ENCODE measurements around the gene RASGRF1. TPM values are rescaled to one million over a fixed set of nuclear protein-coding genes. Genes with fewer than 3 reads are reported as not detected.

The RASGRF1 gene
- total and polyA plus RNA-seq, 11 donors: 0.12 to 0.40 (median 0.25) TPM; not detected in 8

GRCh38 chr15:78921517-78921916, 169.1 kb downstream of the RASGRF1 start:
- H3K9me3 ChIP-seq: no peaks in the 10 kb centered on the region
- no peak for TF ChIP-seq CTCF (IDR thresholded peaks at IDR 0.05)
- 79 to 90% (median 84%) methylated on average over 6 of the region's 6 CpGs for WGBS, 4 donors
- peaks cover 0 to 91% (median 75%) of the 10 kb centered on the region in 9 donors for H3K36me3 ChIP-seq
- no peak for DNase-seq
- no peak overlapping the region for H3K4me3 ChIP-seq
- no peaks in the 10 kb centered on the region for H3K27me3 ChIP-seq
- ATAC-seq: no peak
- intact Hi-C loops (cut with DNase I): no loop called here
- no peak overlapping the region for H3K27ac ChIP-seq
- peaks cover 0 to 9% (median 0%) of the 10 kb centered on the region in 12 donors for H3K4me1 ChIP-seq

DNA sequence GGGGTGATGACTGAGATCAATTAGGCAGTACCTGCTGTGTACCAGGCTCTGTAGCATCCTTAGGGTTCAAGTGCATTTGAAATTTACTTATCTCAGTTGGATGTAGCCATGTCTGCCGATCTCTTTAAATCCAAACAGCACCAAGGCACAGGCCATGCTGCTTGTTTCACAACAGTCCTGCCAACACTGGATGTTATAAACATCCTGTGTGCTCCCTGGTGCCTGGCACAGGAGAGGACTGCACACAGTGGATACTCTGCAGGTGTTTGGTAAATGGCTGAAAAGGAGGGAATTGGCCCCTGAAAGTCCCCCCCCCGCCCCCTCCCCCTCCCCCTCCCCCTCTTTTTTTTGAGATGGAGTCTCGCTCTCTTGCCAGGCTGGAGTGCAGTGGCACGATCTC, 172.7 kb downstream of the RASGRF1 start:
- intact Hi-C loops (cut with DNase I): loop anchor here in 2 of 10 donors (10.0 kb wide), 2 partner anchors 67 to 267 kb away; no protein-coding TSS in a partner anchor
- H3K4me1 ChIP-seq: peaks cover 0 to 42% (median 23%) of the 10 kb centered on the region in 12 donors
- WGBS, 4 donors: 87 to 94% (median 89%) methylated on average over 2 to 4 of the region's 4 CpGs
- no peaks in the 10 kb centered on the region for H3K9me3 ChIP-seq
- no peaks in the 10 kb centered on the region for H3K27me3 ChIP-seq
- no peak overlapping the region for H3K4me3 ChIP-seq
- DNase-seq (no peak), ATAC-seq (no peak)
- no peak for TF ChIP-seq CTCF (IDR thresholded peaks at IDR 0.05)
- TF ChIP-seq POLR2A (IDR thresholded peaks at IDR 0.05): no peak
- H3K36me3 ChIP-seq: peaks cover 0 to 76% (median 57%) of the 10 kb centered on the region in 9 donors
- H3K27ac ChIP-seq: peak overlapping the region in 1 of 12 donors; percentile 82

- WGBS, 4 donors: 75 to 85% (median 82%) methylated on average over 4 of the region's 4 CpGs
- H3K27ac ChIP-seq: peak overlapping the region in 2 of 12 donors; percentile 75 to 82
These were observed 174.5 kb downstream of the RASGRF1 start for GRCh38 chr15:78916088-78916487.

More at GRCh38 chr15:78916088-78916487, 174.5 kb downstream of the RASGRF1 start:
- ATAC-seq (no peak), DNase-seq (no peak)
- peaks cover 0 to 57% (median 23%) of the 10 kb centered on the region in 12 donors for H3K4me1 ChIP-seq
- TF ChIP-seq CTCF (IDR thresholded peaks at IDR 0.05) (no peak), POLR2A (IDR thresholded peaks at IDR 0.05) (no peak)
- H3K9me3 ChIP-seq: no peaks in the 10 kb centered on the region
- H3K36me3 ChIP-seq: peaks cover 0 to 76% (median 57%) of the 10 kb centered on the region in 9 donors
- no peak overlapping the region for H3K4me3 ChIP-seq
- no peaks in the 10 kb centered on the region for H3K27me3 ChIP-seq
- intact Hi-C loops (cut with DNase I): loop anchor here in 2 of 10 donors (10.0 kb wide), 2 partner anchors 69 to 269 kb away; no protein-coding TSS in a partner anchor
